ENCODE measurements around the gene TBL3. TPM values are rescaled to one million over a fixed set of nuclear protein-coding genes. Genes with fewer than 3 reads are reported as not detected.

The TBL3 gene
- total RNA-seq, 1 donor from 2014 or later = 25.6 TPM

DNA sequence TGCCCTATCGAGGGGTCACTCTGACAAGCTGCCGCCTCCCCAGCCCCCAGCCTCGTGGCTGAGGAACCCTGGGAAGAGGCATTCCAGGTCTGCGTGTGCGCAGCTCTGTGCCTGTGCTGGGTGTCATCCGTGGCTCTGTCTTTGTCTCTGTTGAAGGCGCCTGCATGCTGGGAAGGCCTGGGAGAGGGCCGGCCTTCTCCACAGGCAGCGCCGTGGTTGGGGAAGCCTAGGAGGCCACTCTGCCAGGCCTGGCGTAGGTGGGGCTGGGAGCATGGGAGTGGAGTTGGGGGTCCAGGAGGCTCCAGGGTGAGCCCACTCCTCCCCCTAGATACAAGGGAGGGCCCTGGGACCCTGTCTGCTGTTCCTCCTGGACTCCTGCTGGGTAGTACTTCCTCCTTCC lies 58.2 kb downstream of the TBL3 start:
- TF ChIP-seq, protein P1, sequence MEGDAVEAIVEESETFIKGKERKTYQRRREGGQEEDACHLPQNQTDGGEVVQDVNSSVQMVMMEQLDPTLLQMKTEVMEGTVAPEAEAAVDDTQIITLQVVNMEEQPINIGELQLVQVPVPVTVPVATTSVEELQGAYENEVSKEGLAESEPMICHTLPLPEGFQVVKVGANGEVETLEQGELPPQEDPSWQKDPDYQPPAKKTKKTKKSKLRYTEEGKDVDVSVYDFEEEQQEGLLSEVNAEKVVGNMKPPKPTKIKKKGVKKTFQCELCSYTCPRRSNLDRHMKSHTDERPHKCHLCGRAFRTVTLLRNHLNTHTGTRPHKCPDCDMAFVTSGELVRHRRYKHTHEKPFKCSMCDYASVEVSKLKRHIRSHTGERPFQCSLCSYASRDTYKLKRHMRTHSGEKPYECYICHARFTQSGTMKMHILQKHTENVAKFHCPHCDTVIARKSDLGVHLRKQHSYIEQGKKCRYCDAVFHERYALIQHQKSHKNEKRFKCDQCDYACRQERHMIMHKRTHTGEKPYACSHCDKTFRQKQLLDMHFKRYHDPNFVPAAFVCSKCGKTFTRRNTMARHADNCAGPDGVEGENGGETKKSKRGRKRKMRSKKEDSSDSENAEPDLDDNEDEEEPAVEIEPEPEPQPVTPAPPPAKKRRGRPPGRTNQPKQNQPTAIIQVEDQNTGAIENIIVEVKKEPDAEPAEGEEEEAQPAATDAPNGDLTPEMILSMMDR (IDR thresholded peaks at IDR 0.05) = no peak

DNA sequence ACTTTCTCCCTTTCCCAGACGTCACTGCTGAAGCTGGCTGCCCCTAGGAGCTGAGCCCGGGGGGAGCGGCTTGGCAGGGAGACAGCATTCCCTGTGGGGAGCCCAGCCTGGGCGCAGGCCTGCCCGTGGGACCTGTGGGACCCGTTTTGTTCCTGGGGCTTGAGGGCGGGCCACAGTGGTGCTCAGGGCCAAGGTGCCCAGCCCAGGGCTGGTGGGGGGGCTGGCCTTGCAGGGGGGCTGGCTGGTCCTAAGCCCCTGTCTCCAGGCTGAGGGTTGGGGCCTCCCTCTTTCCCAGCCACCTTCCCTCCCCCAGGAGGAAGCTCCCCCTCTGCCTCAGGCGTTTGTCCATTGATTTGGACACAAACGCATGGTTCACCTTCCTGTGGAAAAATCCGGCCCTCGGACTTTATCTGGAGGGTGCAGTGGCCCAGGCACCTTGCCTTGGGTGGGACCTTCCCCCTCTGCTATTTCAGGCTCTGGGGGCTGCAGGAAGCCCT lies 59.3 kb downstream of the TBL3 start:
- intact Hi-C loops (cut with DNase I) = no loop called here
- TF ChIP-seq, protein P1 (IDR thresholded peaks at IDR 0.05) = no peak
- no peak for ATAC-seq
- Histone ChIP-seq H3K4me1 (peaks cover 82% of the 10 kb centered on the region), H3K27me3 (ENCODE audit: low read depth) (peaks cover 3% of the 10 kb centered on the region), H3K36me3 (peaks cover 23% of the 10 kb centered on the region), H3K27ac (peak overlapping the region; percentile 92), H3K4me3 (peak overlapping the region; percentile 84), H3K9me3 (no peaks in the 10 kb centered on the region)
- no peak for DNase-seq

More for the DNA sequence above, 58.2 kb downstream of the TBL3 start:
- H3K27me3 ChIP-seq (ENCODE audit: low read depth) = peaks cover 7% of the 10 kb centered on the region
- H3K4me3 ChIP-seq = peak overlapping the region; percentile 84
- peak overlapping the region; percentile 92 for H3K27ac ChIP-seq
- intact Hi-C loops (cut with DNase I) = no loop called here
- ATAC-seq (no peak), DNase-seq (no peak)
- H3K36me3 ChIP-seq = peaks cover 16% of the 10 kb centered on the region
- no peaks in the 10 kb centered on the region for H3K9me3 ChIP-seq
- H3K4me1 ChIP-seq = peaks cover 80% of the 10 kb centered on the region

Other genes with a start within 250 kb of the TBL3 start
- gene NME3, start 200.5 kb upstream of the TBL3 start, total RNA-seq = 56.5 TPM
- gene EME2, start 199.2 kb upstream of the TBL3 start, total RNA-seq = 15.5 TPM
- 58.0 TPM for gene MRPS34, start 198.9 kb upstream of the TBL3 start, total RNA-seq
- 44.2 TPM for gene SPSB3, start 189.5 kb upstream of the TBL3 start, total RNA-seq
- gene NUBP2, start 189.1 kb upstream of the TBL3 start, total RNA-seq = 36.0 TPM
- gene IGFALS, start 178.3 kb upstream of the TBL3 start, total RNA-seq = 0.97 TPM
- 69.1 TPM for gene HAGH, start 145.2 kb upstream of the TBL3 start, total RNA-seq
- 16.1 TPM for gene FAHD1, start 144.8 kb upstream of the TBL3 start, total RNA-seq
- not detected for gene MEIOB, start 99.9 kb upstream of the TBL3 start, total RNA-seq
- gene HS3ST6, start 53.6 kb upstream of the TBL3 start, total RNA-seq = 1.3 TPM
- 35.1 TPM for gene MSRB1, start 28.9 kb upstream of the TBL3 start, total RNA-seq
- gene RPL3L, start 17.4 kb upstream of the TBL3 start, total RNA-seq = not detected
- 85.8 TPM for gene NDUFB10, start 12.5 kb upstream of the TBL3 start, total RNA-seq
- gene RPS2, start 7.2 kb upstream of the TBL3 start, total RNA-seq = 1,721 TPM
- not detected for gene RNF151, start 5.2 kb upstream of the TBL3 start, total RNA-seq
- gene NOXO1, start 9.4 kb downstream of the TBL3 start, total RNA-seq = 1.7 TPM
- 24.7 TPM for gene GFER, start 12.1 kb downstream of the TBL3 start, total RNA-seq
- 0.24 TPM for gene SYNGR3, start 17.9 kb downstream of the TBL3 start, total RNA-seq
- 27.2 TPM for gene ZNF598, start 37.8 kb downstream of the TBL3 start, total RNA-seq
- not detected for gene NPW, start 47.7 kb downstream of the TBL3 start, total RNA-seq
- gene NHERF2, start 54.8 kb downstream of the TBL3 start, total RNA-seq = 343 TPM
- 24.3 TPM for gene NTHL1, start 75.8 kb downstream of the TBL3 start, total RNA-seq
- gene TSC2, start 75.9 kb downstream of the TBL3 start, total RNA-seq = 123 TPM
- gene PKD1, start 163.8 kb downstream of the TBL3 start, total RNA-seq = 81.6 TPM
- 0.80 TPM for gene RAB26, start 176.6 kb downstream of the TBL3 start, total RNA-seq
- gene TRAF7, start 183.7 kb downstream of the TBL3 start, total RNA-seq = 61.9 TPM
- gene CASKIN1, start 224.6 kb downstream of the TBL3 start, total RNA-seq = 0.09 TPM
- gene MLST8, start 233.4 kb downstream of the TBL3 start, total RNA-seq = 26.6 TPM
- 7.8 TPM for gene BRICD5, start 238.8 kb downstream of the TBL3 start, total RNA-seq
- 13.3 TPM for gene PGP, start 242.8 kb downstream of the TBL3 start, total RNA-seq

Measured in lower lobe of right lung (tissue), 2 donors.